GM06990 (cell line): Measurements from ENCODE around the gene TTC7B.

Source experiments
- DNase-seq: peaks from one replicate; pipeline ENCODE4 v3.0.0-alpha.2; 2011; ENCODE audit not compliant: insufficient read length; ENCODE audit errors: extremely low read depth
- H3K27me3 ChIP-seq: replicated peaks from 2 replicates; pipeline ENCODE4 v1.6.0; 2011; ENCODE audit warnings: low read length; ENCODE audit not compliant: control insufficient read depth, insufficient read depth
- H3K36me3 ChIP-seq: 2 replicates; pipeline ENCODE4 v1.5.1; 2011; ENCODE audit warnings: low read length; ENCODE audit not compliant: control insufficient read depth, insufficient read depth
- H3K4me3 ChIP-seq: replicated peaks from 2 replicates; pipeline ENCODE4 v1.5.1; 2011; ENCODE audit warnings: low read depth, mild to moderate bottlenecking, control low read depth, low read length
- CTCF ChIP-seq: IDR thresholded peaks from 2 replicates; pipeline ENCODE4 v1.5.1; 2011; ENCODE audit warnings: low read length, control low read depth, mild to moderate bottlenecking, inconsistent platforms; ENCODE audit not compliant: insufficient read depth, poor library complexity, severe bottlenecking

The TTC7B gene

DNA sequence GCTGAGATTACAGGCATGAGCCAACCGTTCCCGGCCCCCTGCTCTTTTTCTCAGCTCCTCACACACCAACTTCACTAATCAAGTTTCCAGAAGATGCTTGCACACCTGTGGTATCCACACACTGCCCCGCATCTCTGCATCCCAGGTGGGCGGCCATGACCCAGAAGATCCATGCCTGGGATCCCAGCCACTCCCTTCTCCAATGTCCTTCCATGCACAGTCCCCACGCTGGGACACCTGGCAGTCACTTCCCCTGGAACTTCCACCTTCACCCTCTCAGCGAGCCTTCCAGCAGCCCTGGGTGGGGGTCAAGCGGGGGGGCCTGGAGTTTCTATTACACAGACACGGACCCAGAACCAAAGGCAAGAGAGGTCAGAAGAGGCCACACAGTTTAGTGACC is 311.6 kb downstream of the TTC7B start:
- Histone ChIP-seq H3K36me3 (no peaks in the 10 kb centered on the region), H3K27me3 (no peaks in the 10 kb centered on the region; the same call in 1 of the 2 replicates), H3K4me3 (no peak overlapping the region)
- no peak for DNase-seq
- no peak for TF ChIP-seq CTCF

- Histone ChIP-seq H3K4me3 (no peak overlapping the region), H3K27me3 (no peaks in the 10 kb centered on the region; the same call in 1 of the 2 replicates), H3K36me3 (no peaks in the 10 kb centered on the region)
- TF ChIP-seq CTCF = no peak
- DNase-seq = no peak
These were observed 312.6 kb downstream of the TTC7B start for GRCh38 chr14:90503582-90503981.

GRCh38 chr14:90502760-90503159 is 313.5 kb downstream of the TTC7B start:
- Histone ChIP-seq H3K27me3 (no peaks in the 10 kb centered on the region; the same call in 1 of the 2 replicates), H3K4me3 (no peak overlapping the region), H3K36me3 (no peaks in the 10 kb centered on the region)
- no peak for DNase-seq
- TF ChIP-seq CTCF = no peak

- DNase-seq = no peak
These were observed 315.4 kb downstream of the TTC7B start for GRCh38 chr14:90500665-90501370.

GRCh38 chr14:90499908-90500664 is 316.1 kb downstream of the TTC7B start:
- Histone ChIP-seq H3K36me3 (no peaks in the 10 kb centered on the region), H3K4me3 (no peak overlapping the region), H3K27me3 (no peaks in the 10 kb centered on the region; the same call in 1 of the 2 replicates)
- DNase-seq = no peak
- TF ChIP-seq CTCF = no peak

More at GRCh38 chr14:90500665-90501370, 315.4 kb downstream of the TTC7B start:
- no peaks in the 10 kb centered on the region for H3K36me3 ChIP-seq
- no peak overlapping the region for H3K4me3 ChIP-seq
- no peaks in the 10 kb centered on the region; the same call in 1 of the 2 replicates for H3K27me3 ChIP-seq
- TF ChIP-seq CTCF = no peak
